C4-2B (cell line): ENCODE results near the gene SNRNP40.

Experiments used
- H3K27ac ChIP-seq: fragments of 450-650 bp; 2 replicates; pipeline ENCODE4 v1.5.1; 2017
- CTCF ChIP-seq: fragments of 450-650 bp; conservative IDR thresholded peaks from 2 replicates; pipeline ENCODE4 v1.5.1; 2017; ENCODE audit warnings: mild to moderate bottlenecking
- ZFX ChIP-seq: fragments of 450-650 bp; IDR thresholded peaks from 2 replicates; pipeline ENCODE4 v1.6.1; 2017

The SNRNP40 gene

GRCh38 chr1:31324992-31325391 lies 28.4 kb upstream of the SNRNP40 start:
- TF ChIP-seq CTCF = no peak
- no peak for TF ChIP-seq ZFX
- no peak overlapping the region for H3K27ac ChIP-seq

- no peak for TF ChIP-seq ZFX
- TF ChIP-seq CTCF = no peak
- no peak overlapping the region for H3K27ac ChIP-seq
These were observed 27.5 kb upstream of the SNRNP40 start for GRCh38 chr1:31324093-31324492.

GRCh38 chr1:31318146-31318545 lies 21.6 kb upstream of the SNRNP40 start:
- H3K27ac ChIP-seq = no peak overlapping the region
- TF ChIP-seq CTCF = no peak
- no peak for TF ChIP-seq ZFX

GRCh38 chr1:31315902-31316301 lies 19.3 kb upstream of the SNRNP40 start:
- TF ChIP-seq ZFX (no peak), CTCF (no peak)
- H3K27ac ChIP-seq = no peak overlapping the region

- H3K27ac ChIP-seq = no peak overlapping the region
- TF ChIP-seq CTCF = no peak
- no peak for TF ChIP-seq ZFX
These were observed 13.6 kb upstream of the SNRNP40 start for GRCh38 chr1:31310198-31310597.

GRCh38 chr1:31308036-31308435 lies 11.4 kb upstream of the SNRNP40 start:
- TF ChIP-seq ZFX (no peak), CTCF (no peak)
- peak overlapping the region; percentile 22; the same call in 1 of the 2 replicates for H3K27ac ChIP-seq

- H3K27ac ChIP-seq = no peak overlapping the region
These were observed 9.7 kb upstream of the SNRNP40 start for GRCh38 chr1:31306278-31306677.

More at GRCh38 chr1:31306278-31306677, 9.7 kb upstream of the SNRNP40 start:
- TF ChIP-seq CTCF = no peak
- TF ChIP-seq ZFX = no peak
